Common myeloid progenitor, CD34-positive (primary cell): Measurements from ENCODE around the gene SMAD6.
A peak's percentile ranks its signal among the peaks of the same experiment; 100 is the strongest.

Experiments used
- CTCF ChIA-PET: fragments of 350-600 bp; sonication (Branson Sonifier 250); formaldehyde crosslinking; loops from one replicate; lab custom pipeline; 2021; ENCODE audit warnings: antibody characterized with exemption; lab: Charles Lee
- POLR2A ChIA-PET: fragments of 350-600 bp; sonication (Branson Sonifier 250); formaldehyde crosslinking; loops from one replicate; lab custom pipeline; 2021; ENCODE audit warnings: antibody characterized with exemption; lab: Charles Lee
- DNase-seq, 3 donors: peaks; one replicate each; pipeline versions ENCODE4 v3.0.0 to v3.0.0-alpha.2; 2013
- H3K27ac ChIP-seq, 2 experiments: 1 replicate in 1 of 2; 2 replicates in 1 of 2; pipeline ENCODE4 v1.7.0; 2013; ENCODE audit warnings: inconsistent platforms in 2 of 2, low read length in 2 of 2, mild to moderate bottlenecking in 2 of 2, low read depth in 1 of 2, moderate library complexity in 1 of 2; ENCODE audit not compliant: severe bottlenecking in 2 of 2, insufficient read depth in 1 of 2, poor library complexity in 1 of 2
- H3K27me3 ChIP-seq, 5 experiments: replicated peaks in 2 of 5; 1 replicate in 3 of 5; 2 replicates in 2 of 5; pipeline versions ENCODE4 v1.6.1 to v1.7.0; 2013; ENCODE audit warnings: low read length in 4 of 5, mild to moderate bottlenecking in 2 of 5, moderate library complexity in 2 of 5, inconsistent platforms in 1 of 5; ENCODE audit not compliant: insufficient read depth in 5 of 5, control insufficient read depth in 4 of 5
- H3K36me3 ChIP-seq, 4 experiments: 1 replicate in 2 of 4; 2 replicates in 2 of 4; pipeline versions ENCODE4 v1.6.1 to v1.7.0; 2013; ENCODE audit warnings: low read length in 3 of 4, control low read depth in 1 of 4, mild to moderate bottlenecking in 1 of 4; ENCODE audit not compliant: control insufficient read depth in 4 of 4, insufficient read depth in 4 of 4
- H3K4me1 ChIP-seq, 4 experiments: 1 replicate in 3 of 4; 2 replicates in 1 of 4; pipeline versions ENCODE4 v1.6.1 to v1.7.1; 2013; ENCODE audit warnings: low read length in 3 of 4, mild to moderate bottlenecking in 3 of 4, control low read depth in 1 of 4, inconsistent platforms in 1 of 4, moderate library complexity in 1 of 4; ENCODE audit not compliant: control insufficient read depth in 4 of 4, insufficient read depth in 4 of 4; ENCODE audit errors: control extremely low read depth in 1 of 4
- H3K4me3 ChIP-seq, 7 experiments: 1 replicate in 4 of 7; 2 replicates in 3 of 7; pipeline versions ENCODE4 v1.5.1 to v1.7.0; 2013; ENCODE audit warnings: mild to moderate bottlenecking in 7 of 7, low read length in 6 of 7, moderate library complexity in 6 of 7, inconsistent platforms in 2 of 7, low read depth in 2 of 7, control low read depth in 1 of 7; ENCODE audit not compliant: insufficient read depth in 4 of 7, control insufficient read depth in 1 of 7; ENCODE audit errors: extremely low read depth in 1 of 7
- H3K9me3 ChIP-seq, 5 experiments: 1 replicate in 4 of 5; 2 replicates in 1 of 5; pipeline versions ENCODE4 v1.6.1 to v1.7.1; 2013; ENCODE audit warnings: low read length in 4 of 5, mild to moderate bottlenecking in 2 of 5, inconsistent platforms in 1 of 5, low read depth in 1 of 5, moderate library complexity in 1 of 5; ENCODE audit not compliant: control insufficient read depth in 4 of 5, insufficient read depth in 2 of 5; ENCODE audit errors: control extremely low read depth in 1 of 5
- WGBS: methylation state at CpG from one replicate; pipeline ENCODE4 v1.1.5; 2013; ENCODE audit not compliant: insufficient coverage; 5-methylcytosine and 5-hydroxymethylcytosine counted together

Gene SMAD6

GRCh38 chr15:66724732-66725463 lies 22.9 kb downstream of the SMAD6 start:
- 94% methylated on average over 5 of the region's 14 CpGs for WGBS
- DNase-seq, result no peak
- H3K9me3 ChIP-seq, result no peaks in the 10 kb centered on the region
- ChIA-PET POLR2A (interaction anchor here (1.3 kb wide), 1 partner anchor 22 kb away, joined by 3 read pairs; the partner anchor contains the start of gene SMAD6), CTCF (interaction anchor here (1.0 to 2.9 kb wide), 4 partner anchors 10 to 50 kb away, joined by 3 to 13 read pairs (median 4); no protein-coding TSS in a partner anchor)
- peaks cover 0 to 7% (median 0%) of the 10 kb centered on the region in 4 experiments for H3K36me3 ChIP-seq
- H3K27me3 ChIP-seq, result no peaks in the 10 kb centered on the region
- H3K27ac ChIP-seq, result no peak overlapping the region
- no peak overlapping the region for H3K4me3 ChIP-seq
- peaks cover 0 to 22% (median under 1%) of the 10 kb centered on the region in 4 experiments for H3K4me1 ChIP-seq

GRCh38 chr15:66725464-66725785 lies 23.4 kb downstream of the SMAD6 start:
- no peak overlapping the region for H3K27ac ChIP-seq
- H3K9me3 ChIP-seq, result no peaks in the 10 kb centered on the region
- H3K4me1 ChIP-seq, result peaks cover 0 to 17% (median under 1%) of the 10 kb centered on the region in 4 experiments
- H3K27me3 ChIP-seq, result no peaks in the 10 kb centered on the region
- H3K4me3 ChIP-seq, result no peak overlapping the region
- ChIA-PET CTCF (interaction anchor here (1.0 to 1.2 kb wide), 2 partner anchors 11 to 51 kb away, joined by 3 to 4 read pairs; no protein-coding TSS in a partner anchor), POLR2A (interaction anchor here (1.3 kb wide), 1 partner anchor 23 kb away, joined by 3 read pairs; the partner anchor contains the start of gene SMAD6)
- H3K36me3 ChIP-seq, result peaks cover 0 to 8% (median 0%) of the 10 kb centered on the region in 4 experiments
- no peak for DNase-seq

DNA sequence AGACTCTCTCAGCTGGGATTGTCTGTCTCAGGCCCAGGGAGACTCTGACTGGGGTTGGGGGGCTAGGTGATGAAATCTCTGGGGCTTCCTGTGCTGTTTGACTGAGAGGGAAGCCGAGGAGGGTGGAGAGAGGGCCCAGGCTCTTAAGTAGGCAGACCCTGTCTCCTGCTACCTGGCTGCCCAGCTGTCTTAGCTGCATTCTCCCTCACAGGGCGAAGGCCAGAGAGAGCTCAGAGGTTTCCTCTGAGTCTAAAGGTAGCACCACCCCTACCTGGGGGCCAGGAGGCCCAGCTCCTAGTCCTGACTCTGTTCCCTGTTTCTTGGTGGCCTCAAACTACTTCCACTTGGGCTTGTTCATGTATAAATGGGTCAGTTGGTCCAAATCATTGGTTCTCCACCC lies 24.4 kb downstream of the SMAD6 start:
- 90% methylated on average over 2 of the region's 2 CpGs for WGBS
- Histone ChIP-seq H3K4me1 (peaks cover 0 to 13% (median under 1%) of the 10 kb centered on the region in 4 experiments), H3K27me3 (no peaks in the 10 kb centered on the region), H3K4me3 (no peak overlapping the region), H3K36me3 (peaks cover 0 to 8% (median 0%) of the 10 kb centered on the region in 4 experiments), H3K27ac (no peak overlapping the region), H3K9me3 (no peaks in the 10 kb centered on the region)
- ChIA-PET CTCF (no interaction called here), POLR2A (no interaction called here)
- no peak for DNase-seq

GRCh38 chr15:66729331-66729951 lies 27.4 kb downstream of the SMAD6 start:
- Histone ChIP-seq H3K9me3 (no peaks in the 10 kb centered on the region), H3K4me3 (no peak overlapping the region), H3K36me3 (peaks cover 0 to 3% (median 0%) of the 10 kb centered on the region in 4 experiments), H3K27me3 (no peaks in the 10 kb centered on the region), H3K27ac (no peak overlapping the region), H3K4me1 (peaks cover 0 to 13% (median under 1%) of the 10 kb centered on the region in 4 experiments)
- CTCF ChIA-PET, result interaction anchor here (1.3 kb wide), 1 partner anchor 18 kb away, joined by 3 read pairs; no protein-coding TSS in a partner anchor
- POLR2A ChIA-PET, result interaction anchor here (0.8 kb wide), 1 partner anchor 8 kb away, joined by 4 read pairs; no protein-coding TSS in a partner anchor
- 91% methylated on average over 22 of the region's 26 CpGs for WGBS
- no peak for DNase-seq

GRCh38 chr15:66730168-66731021 lies 28.4 kb downstream of the SMAD6 start:
- Histone ChIP-seq H3K4me3 (no peak overlapping the region), H3K36me3 (peaks cover 0 to 3% (median 0%) of the 10 kb centered on the region in 4 experiments), H3K27ac (no peak overlapping the region), H3K27me3 (no peaks in the 10 kb centered on the region), H3K9me3 (no peaks in the 10 kb centered on the region), H3K4me1 (peaks cover 0 to 13% (median under 1%) of the 10 kb centered on the region in 4 experiments)
- ChIA-PET POLR2A (no interaction called here), CTCF (interaction anchor here (0.6 to 1.1 kb wide), 6 partner anchors 10 to 140 kb away, joined by 3 to 6 read pairs (median 3); no protein-coding TSS in a partner anchor)
- peak; percentile 27 to 81 (median 70) for DNase-seq
- 88% methylated on average over 3 of the region's 4 CpGs for WGBS

DNA sequence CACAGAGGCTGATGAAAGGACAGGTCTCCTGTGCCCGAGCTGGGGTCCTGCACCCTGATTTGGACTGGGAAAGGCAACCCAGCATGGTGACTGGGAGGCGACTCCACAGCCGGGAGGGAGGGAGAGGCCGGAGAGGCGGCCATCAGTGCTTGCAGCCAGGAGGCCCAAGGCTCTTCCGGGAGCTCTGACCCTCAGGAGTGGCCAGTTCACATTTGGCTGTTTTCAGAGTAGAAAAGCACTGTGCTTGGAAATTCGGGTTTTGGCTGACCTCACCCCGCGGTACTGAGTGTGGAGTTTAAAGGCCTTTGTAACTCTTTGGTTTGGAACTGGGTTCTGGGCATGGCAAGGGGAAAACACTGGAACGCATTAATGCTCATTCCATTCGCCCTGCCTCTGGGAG lies 31.9 kb downstream of the SMAD6 start:
- H3K9me3 ChIP-seq, result no peaks in the 10 kb centered on the region
- H3K36me3 ChIP-seq, result peaks cover 0 to 3% (median 0%) of the 10 kb centered on the region in 4 experiments
- H3K27me3 ChIP-seq, result no peaks in the 10 kb centered on the region
- CTCF ChIA-PET, result interaction anchor here (1.3 to 1.7 kb wide), 3 partner anchors 23 to 40 kb away, joined by 3 to 5 read pairs (median 3); no protein-coding TSS in a partner anchor
- POLR2A ChIA-PET, result no interaction called here
- DNase-seq, result no peak
- no peak overlapping the region for H3K27ac ChIP-seq
- H3K4me3 ChIP-seq, result no peak overlapping the region
- no peaks in the 10 kb centered on the region for H3K4me1 ChIP-seq
- whole genome bisulfite sequencing, result 97% methylated on average over 10 of the region's 11 CpGs
